AG09309 (cell line): ENCODE measurements around the gene CHP1.
A peak's percentile ranks its signal among the peaks of the same experiment; 100 is the strongest.
"Not testable (repeated sequence)": the region's sequence is repeated elsewhere in the genome, so short reads cannot be mapped to it uniquely, and the experiment has no call there.

Experiments used
- DNase-seq: peaks from one replicate; pipeline ENCODE4 v3.0.0-alpha.2; 2010; ENCODE audit warnings: low read depth
- H3K4me3 ChIP-seq: 2 replicates; pipeline ENCODE4 v1.5.1; 2011; ENCODE audit warnings: mild to moderate bottlenecking, low read depth, low read length, moderate library complexity; ENCODE audit not compliant: control insufficient read depth
- CTCF ChIP-seq: IDR thresholded peaks from 2 replicates; pipeline ENCODE4 v1.5.1; 2011; ENCODE audit warnings: mild to moderate bottlenecking, low read depth, low read length, inconsistent platforms; ENCODE audit not compliant: insufficient read depth, control insufficient read depth; ENCODE audit errors: missing control alignments

CHP1 gene

GRCh38 chr15:41254560-41254959, 23.5 kb downstream of the CHP1 start:
- DNase-seq, result no peak
- TF ChIP-seq CTCF, result no peak
- no peak overlapping the region for H3K4me3 ChIP-seq

DNA sequence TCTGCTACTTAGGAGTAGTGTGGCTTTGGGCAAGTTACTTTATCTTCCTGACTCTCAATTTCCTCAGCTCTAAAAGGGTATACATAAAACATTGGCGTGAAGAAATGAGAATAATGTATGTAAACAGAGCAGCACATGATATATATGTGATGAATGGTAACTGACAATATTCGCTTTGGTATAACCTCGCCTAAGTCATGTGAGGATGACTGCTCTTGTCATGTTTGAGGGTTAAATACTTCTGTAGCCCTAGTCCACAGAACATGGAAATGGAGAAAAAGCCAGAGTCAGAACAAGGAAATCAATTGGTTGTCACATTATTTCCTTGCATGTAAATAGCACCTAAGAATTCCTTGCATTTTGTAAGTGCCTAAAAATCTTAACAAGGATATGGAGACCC, 25.0 kb downstream of the CHP1 start:
- no peak for DNase-seq
- no peak overlapping the region for H3K4me3 ChIP-seq

DNA sequence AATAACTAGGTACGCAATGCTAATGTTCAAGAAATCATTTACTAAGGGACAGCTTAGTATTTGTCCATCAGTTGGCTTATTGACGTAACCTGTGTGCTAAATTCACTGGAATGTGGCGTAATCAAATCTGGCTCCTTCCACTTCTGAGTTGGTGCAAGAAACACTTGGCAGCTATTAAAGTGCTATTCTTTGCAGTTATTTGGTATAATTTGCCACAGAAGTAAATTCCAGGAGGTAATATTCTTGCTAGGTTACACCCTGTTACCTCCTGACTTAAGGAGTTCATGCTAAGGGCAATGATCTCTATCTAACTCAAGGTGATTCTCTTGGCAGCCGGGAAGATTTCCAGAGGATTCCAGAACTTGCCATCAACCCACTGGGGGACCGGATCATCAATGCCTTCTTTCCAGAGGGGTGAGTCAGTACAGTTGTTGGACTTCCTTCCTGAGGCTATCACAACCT, 25.5 kb downstream of the CHP1 start:
- H3K4me3 ChIP-seq, result no peak overlapping the region
- no peak for DNase-seq
- no peak for TF ChIP-seq CTCF

More for the DNA sequence above, 25.0 kb downstream of the CHP1 start:
- TF ChIP-seq CTCF, result no peak

DNA sequence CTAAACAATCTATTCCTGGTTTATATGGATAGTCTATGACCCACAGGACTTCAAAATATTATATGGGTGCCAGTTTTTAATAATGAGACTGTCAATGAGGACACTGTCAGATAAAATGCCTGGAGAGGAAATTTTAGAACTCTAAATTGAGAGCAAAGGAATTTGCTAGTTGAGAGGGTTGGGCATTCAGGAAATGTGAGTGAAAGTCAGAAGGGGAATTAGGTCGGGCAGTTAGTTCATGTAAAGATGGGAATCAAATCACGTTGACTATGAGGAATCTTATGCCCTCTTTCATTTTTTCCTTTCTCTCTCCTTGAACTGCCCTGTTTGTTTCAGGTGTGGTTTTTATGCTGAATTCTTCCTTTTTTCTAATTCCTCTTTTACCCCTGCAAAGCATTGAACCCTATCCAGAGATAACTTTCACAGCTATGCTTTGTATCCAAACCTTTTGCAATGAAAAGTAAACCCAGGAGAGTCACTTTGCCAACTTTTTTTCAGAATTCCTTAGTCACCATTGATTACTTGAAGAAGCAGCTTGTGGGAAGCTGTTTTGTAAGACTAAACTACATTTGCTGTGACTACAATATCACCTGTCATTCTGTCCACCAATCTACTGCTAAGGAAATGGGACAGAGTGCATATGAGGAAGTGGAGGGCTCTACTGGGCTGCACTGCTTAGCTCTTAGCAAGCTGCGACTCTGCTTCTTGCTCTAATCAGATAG, 27.8 kb downstream of the CHP1 start:
- peak; percentile 10 for DNase-seq
- H3K4me3 ChIP-seq, result no peak overlapping the region
- no peak for TF ChIP-seq CTCF

DNA sequence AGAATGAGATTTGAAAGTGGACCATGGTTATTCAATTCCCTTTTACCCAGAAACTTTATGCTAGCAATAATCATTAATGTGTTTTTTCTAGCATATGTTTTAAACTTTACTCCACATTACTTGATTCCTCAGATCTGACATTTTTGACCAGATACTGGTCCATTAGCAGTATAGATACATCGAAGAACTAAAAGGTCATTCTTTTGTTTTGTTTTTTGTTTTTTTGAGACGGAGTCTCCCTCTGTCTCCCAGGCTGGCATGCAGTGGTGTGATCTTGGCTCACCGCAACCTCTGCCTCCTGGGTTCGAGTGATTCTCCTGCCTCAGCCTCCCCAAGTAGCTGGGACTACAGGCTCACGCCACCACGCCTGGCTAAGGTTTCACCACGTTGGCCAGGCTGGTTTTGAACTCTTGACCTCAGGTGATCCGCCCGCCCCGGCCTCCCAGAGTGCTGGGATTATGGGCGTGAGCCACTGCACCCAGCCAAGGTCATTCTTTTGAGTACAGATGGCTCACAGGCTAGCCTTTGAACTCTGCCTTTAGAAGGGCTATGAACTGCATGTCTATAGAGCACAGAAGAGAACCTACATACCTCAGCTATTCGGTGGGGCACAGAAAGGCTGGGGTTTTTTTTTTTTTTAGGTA, 28.6 kb downstream of the CHP1 start:
- no peak for TF ChIP-seq CTCF
- no peak for DNase-seq
- no peak overlapping the region for H3K4me3 ChIP-seq

GRCh38 chr15:41260924-41261323, 29.9 kb downstream of the CHP1 start:
- DNase-seq, H3K4me3 ChIP-seq: not testable (repeated sequence)

DNA sequence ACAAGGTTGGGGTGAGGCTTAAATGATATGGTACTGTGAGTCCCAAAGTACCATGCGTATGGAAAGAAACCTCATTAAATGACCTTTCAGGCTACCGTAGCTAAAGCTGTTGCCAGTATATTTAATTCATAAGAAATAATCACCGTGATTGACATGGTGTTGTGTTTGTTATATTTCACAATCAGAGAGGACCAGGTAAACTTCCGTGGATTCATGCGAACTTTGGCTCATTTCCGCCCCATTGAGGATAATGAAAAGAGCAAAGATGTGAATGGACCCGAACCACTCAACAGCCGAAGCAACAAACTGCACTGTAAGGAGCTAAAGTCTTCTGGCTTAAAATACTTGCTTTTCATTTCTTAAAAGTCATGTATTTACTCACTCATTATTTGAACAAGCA, 31.5 kb downstream of the CHP1 start:
- DNase-seq, result no peak
- H3K4me3 ChIP-seq, result no peak overlapping the region
- no peak for TF ChIP-seq CTCF
